Lower lobe of right lung (tissue), 2 donors: Measurements from ENCODE around the gene ANKS1B. TPM values are rescaled to one million over a fixed set of nuclear protein-coding genes. Genes with fewer than 3 reads are reported as not detected.

ENCODE experiments used
- ATAC-seq, 2 donors: fragments of 200-7000 bp; cut with Tn5 transposase; one replicate each; pipeline ENCODE4 v1.9.1; 2020 to 2022; ENCODE audit warnings: mild to moderate bottlenecking in 2 of 2, moderate library complexity in 2 of 2
- DNase-seq: peaks from one replicate; pipeline ENCODE4 v3.0.0-alpha.2; 2020
- H3K27ac ChIP-seq: fragments of 200-600 bp; one replicate; pipeline ENCODE4 v1.8.0; 2022
- H3K27me3 ChIP-seq: fragments of 200-600 bp; one replicate; pipeline ENCODE4 v1.8.0; 2022; ENCODE audit warnings: low read depth
- H3K36me3 ChIP-seq: fragments of 200-600 bp; one replicate; pipeline ENCODE4 v1.8.0; 2022; ENCODE audit warnings: mild to moderate bottlenecking
- H3K4me1 ChIP-seq: fragments of 200-600 bp; one replicate; pipeline ENCODE4 v1.8.0; 2022
- H3K4me3 ChIP-seq: fragments of 200-600 bp; one replicate; pipeline ENCODE4 v1.8.0; 2022; ENCODE audit warnings: mild to moderate bottlenecking
- H3K9me3 ChIP-seq: fragments of 200-600 bp; one replicate; pipeline ENCODE4 v1.8.0; 2022
- CTCF ChIP-seq: fragments of 200-600 bp; IDR thresholded peaks from one replicate; pipeline ENCODE4 v1.8.0; 2022; ENCODE audit warnings: antibody characterized with exemption, mild to moderate bottlenecking
- intact Hi-C: fragments of 100-400 bp; cut with DNase I; formaldehyde crosslinking; loops from one replicate; pipeline ENCODE4 v1.11.0; 2022
- total RNA-seq: library from RNA; stranded (reverse); fragmentation: NEBNext Ultra II Directional; extraction: Animal tissue kit (Norgen Biotek cat#: 25700); gene quantifications from one replicate; pipeline ENCODE4 v1.2.1, GENCODE V29; 2021
- donor health status: DM: no; HTN: yes; CAD: no; lungs with severe emphysema.

ANKS1B gene
- total RNA-seq, 1 donor from 2014 or later: 4.0 TPM

- Histone ChIP-seq H3K4me1 (no peaks in the 10 kb centered on the region), H3K27me3 (no peaks in the 10 kb centered on the region), H3K4me3 (no peak overlapping the region), H3K9me3 (no peaks in the 10 kb centered on the region), H3K27ac (no peak overlapping the region), H3K36me3 (no peaks in the 10 kb centered on the region)
- TF ChIP-seq CTCF: no peak
- DNase-seq (no peak), ATAC-seq (no peak)
- intact Hi-C loops: no loop called here
Measured at GRCh38 chr12:98948343-98948949, 1036.3 kb downstream of the ANKS1B start.

- ATAC-seq (no peak), DNase-seq (no peak)
- H3K27ac ChIP-seq: no peak overlapping the region
- no peaks in the 10 kb centered on the region for H3K9me3 ChIP-seq
- TF ChIP-seq CTCF: no peak
- intact Hi-C loops: no loop called here
- no peak overlapping the region for H3K4me3 ChIP-seq
- no peaks in the 10 kb centered on the region for H3K36me3 ChIP-seq
- H3K4me1 ChIP-seq: no peaks in the 10 kb centered on the region
- H3K27me3 ChIP-seq: no peaks in the 10 kb centered on the region
Measured at GRCh38 chr12:98945864-98946263, 1038.9 kb downstream of the ANKS1B start.

GRCh38 chr12:98939926-98940325 is 1044.8 kb downstream of the ANKS1B start:
- Histone ChIP-seq H3K27ac (no peak overlapping the region), H3K4me3 (no peak overlapping the region), H3K27me3 (no peaks in the 10 kb centered on the region), H3K9me3 (no peaks in the 10 kb centered on the region), H3K36me3 (no peaks in the 10 kb centered on the region), H3K4me1 (no peaks in the 10 kb centered on the region)
- DNase-seq: no peak
- ATAC-seq: no peak
- TF ChIP-seq CTCF: no peak
- intact Hi-C loops: no loop called here

- intact Hi-C loops: no loop called here
- H3K27me3 ChIP-seq: no peaks in the 10 kb centered on the region
- no peak overlapping the region for H3K4me3 ChIP-seq
- no peaks in the 10 kb centered on the region for H3K36me3 ChIP-seq
- no peak for TF ChIP-seq CTCF
- H3K27ac ChIP-seq: no peak overlapping the region
- ATAC-seq (no peak), DNase-seq (no peak)
- H3K9me3 ChIP-seq: no peaks in the 10 kb centered on the region
- no peaks in the 10 kb centered on the region for H3K4me1 ChIP-seq
Measured at GRCh38 chr12:98939350-98939749, 1045.4 kb downstream of the ANKS1B start.

GRCh38 chr12:98935847-98936246 is 1048.9 kb downstream of the ANKS1B start:
- intact Hi-C loops: no loop called here
- H3K9me3 ChIP-seq: no peaks in the 10 kb centered on the region
- H3K36me3 ChIP-seq: no peaks in the 10 kb centered on the region
- DNase-seq: no peak
- no peaks in the 10 kb centered on the region for H3K4me1 ChIP-seq
- H3K27me3 ChIP-seq: no peaks in the 10 kb centered on the region
- TF ChIP-seq CTCF: no peak
- no peak for ATAC-seq
- H3K27ac ChIP-seq: no peak overlapping the region
- no peak overlapping the region for H3K4me3 ChIP-seq
